ENCODE measurements around the gene NFATC4. TPM values are rescaled to one million over a fixed set of nuclear protein-coding genes. Genes with fewer than 3 reads are reported as not detected.
"Not testable (repeated sequence)": the region's sequence is repeated elsewhere in the genome, so short reads cannot be mapped to it uniquely, and the experiment has no call there.

The NFATC4 gene
- not detected for total RNA-seq

DNA sequence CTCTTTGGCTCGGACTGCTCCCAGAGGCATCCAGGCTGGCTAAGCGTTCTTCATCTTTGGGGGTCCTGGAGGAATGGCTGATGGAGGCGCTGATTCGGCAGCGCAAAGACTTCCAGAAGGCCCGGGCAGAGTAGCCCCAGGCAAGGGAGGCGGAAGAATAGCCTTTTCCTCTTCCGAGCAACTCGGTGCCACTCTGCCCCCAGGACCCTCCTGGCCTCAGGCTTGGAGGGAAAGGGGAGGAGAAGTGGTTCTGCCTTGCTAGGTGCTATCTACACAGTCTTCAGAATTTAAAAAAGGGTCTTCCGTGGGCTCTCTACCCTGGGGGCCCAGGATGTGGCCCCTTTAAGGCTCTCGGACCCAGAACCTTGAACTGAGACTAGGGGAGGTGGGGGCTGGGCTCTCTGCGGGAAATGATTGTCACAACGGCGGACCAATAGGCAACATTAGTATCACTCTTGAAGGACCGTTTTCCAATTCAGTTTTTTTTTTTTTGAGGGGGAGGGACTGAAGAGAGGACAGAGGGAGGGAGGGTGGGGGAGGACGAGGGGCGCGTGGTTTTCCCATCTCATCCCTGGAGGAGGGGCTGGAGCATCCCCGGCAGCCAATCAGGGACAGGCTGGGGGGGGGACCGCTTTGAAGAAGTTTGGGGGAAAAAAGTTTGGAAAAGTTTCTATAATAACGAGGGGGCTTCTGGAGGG lies at the start of gene NFATC4:
NFATC4 (plus strand) TSS at position 671 of the 698 bp plus-strand sequence. CDS start 157 bp downstream, outside the sequence.
- H3K9me3 Mint-ChIP-seq = no peaks in the 10 kb centered on the region
- peaks cover 55% of the 10 kb centered on the region for H3K27me3 Mint-ChIP-seq
- DNase-seq = no peak
- POLR2A ChIA-PET = no interaction called here
- H3K4me3 Mint-ChIP-seq = peak within 1 kb of the TSS; percentile 53
- ATAC-seq (ENCODE audit: low read depth) = no peak
- H3K4me1 Mint-ChIP-seq = peaks cover 23% of the 10 kb centered on the region
- peaks cover 2% of the 10 kb centered on the region for H3K36me3 Mint-ChIP-seq
- H3K27ac Mint-ChIP-seq = no peak within 1 kb of the TSS

DNA sequence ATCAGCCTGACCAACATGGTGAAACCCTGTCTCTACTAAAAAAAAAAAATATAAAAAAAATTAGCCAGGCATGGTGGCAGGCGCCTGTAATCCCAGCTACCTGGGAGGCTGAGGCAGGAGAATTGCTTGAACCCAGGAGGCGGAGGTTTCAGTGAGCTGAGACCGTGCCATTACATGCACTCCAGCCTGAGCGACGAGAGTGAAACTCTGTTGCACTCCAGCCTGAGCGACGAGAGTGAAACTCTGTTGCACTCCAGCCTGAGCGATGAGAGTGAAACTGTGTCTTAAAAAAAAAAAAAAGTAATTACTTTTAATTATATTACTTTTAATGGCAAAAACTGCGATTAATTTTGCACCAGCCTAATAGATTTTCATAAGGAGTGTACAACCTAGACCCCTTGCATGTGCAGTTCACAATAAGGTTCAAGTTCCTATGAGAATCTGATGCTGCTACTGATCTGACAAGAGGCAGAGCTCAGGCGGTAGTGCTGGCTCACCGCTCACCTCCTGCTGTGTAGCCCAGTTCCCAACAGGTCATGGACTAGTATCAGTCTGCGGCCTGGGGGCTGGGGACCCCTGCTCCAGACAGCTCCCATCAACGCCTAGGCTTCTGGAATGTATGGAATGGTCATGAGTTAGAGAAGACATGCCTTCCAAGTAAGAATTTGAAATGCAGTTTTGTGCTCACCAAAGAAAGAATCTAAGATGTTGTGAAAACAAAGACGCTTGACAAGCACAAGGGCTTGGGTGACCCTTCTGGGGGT lies 46.6 kb upstream of the NFATC4 start:
- Mint-ChIP-seq H3K4me1 (peaks cover 11% of the 10 kb centered on the region), H3K27me3 (peaks cover 13% of the 10 kb centered on the region), H3K4me3 (no peak overlapping the region), H3K9me3 (no peaks in the 10 kb centered on the region), H3K27ac (no peak overlapping the region), H3K36me3 (peaks cover 4% of the 10 kb centered on the region)
- no peak for ATAC-seq (ENCODE audit: low read depth)
- no peak for DNase-seq
- POLR2A ChIA-PET = interaction anchor here (1.6 kb wide), 1 partner anchor 75 kb away, joined by 4 read pairs; no protein-coding TSS in a partner anchor

DNA sequence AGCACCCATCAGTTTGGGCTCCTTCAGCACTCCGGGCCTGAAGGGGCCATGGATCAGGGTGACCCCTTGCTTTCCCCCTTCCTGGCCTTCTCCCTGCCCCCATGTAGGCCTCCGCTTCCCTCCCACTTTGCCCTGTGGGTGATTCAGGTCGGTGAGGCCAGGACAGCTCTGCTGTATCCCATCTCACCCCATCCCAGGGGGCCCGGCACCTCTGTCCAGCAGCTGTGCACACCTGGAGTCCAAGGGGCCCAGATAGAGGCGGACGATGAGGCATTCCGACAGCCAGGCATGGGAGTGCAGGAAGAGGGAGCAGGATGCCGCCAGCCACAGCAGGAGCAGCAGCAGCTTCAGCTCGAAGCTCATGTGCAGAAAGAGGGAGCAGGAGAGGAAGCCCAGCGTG lies 45.3 kb upstream of the NFATC4 start:
- Mint-ChIP-seq H3K27ac (no peak overlapping the region), H3K4me1 (peaks cover 14% of the 10 kb centered on the region), H3K4me3 (no peak overlapping the region), H3K27me3 (peaks cover 13% of the 10 kb centered on the region), H3K9me3 (no peaks in the 10 kb centered on the region), H3K36me3 (no peaks in the 10 kb centered on the region)
- ATAC-seq (ENCODE audit: low read depth) (no peak), DNase-seq (no peak)
- POLR2A ChIA-PET = interaction anchor here (0.6 to 1.6 kb wide), 2 partner anchors 76 to 151 kb away, joined by 4 read pairs; no protein-coding TSS in a partner anchor

DNA sequence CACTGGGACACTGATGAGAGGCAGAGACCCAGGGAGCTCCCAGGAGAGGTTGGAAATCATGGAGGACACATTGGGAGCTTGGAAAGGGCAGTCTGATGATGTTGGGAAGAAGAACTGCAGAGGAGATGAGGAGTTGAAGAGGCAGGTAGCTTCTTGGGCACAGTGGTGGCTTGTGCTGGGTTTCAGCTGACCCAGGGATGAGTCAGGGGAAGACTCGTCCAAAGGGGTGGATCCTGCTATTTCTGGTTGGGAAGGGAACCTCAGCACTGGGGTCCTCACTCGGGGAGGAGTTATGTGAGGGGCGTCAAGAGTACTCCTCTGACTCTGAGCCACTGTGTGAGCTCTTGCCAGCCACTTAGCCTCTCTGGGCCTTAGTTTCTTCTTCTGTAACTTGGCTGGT lies 44.6 kb upstream of the NFATC4 start:
- H3K36me3 Mint-ChIP-seq = no peaks in the 10 kb centered on the region
- no peak for ATAC-seq (ENCODE audit: low read depth)
- H3K27me3 Mint-ChIP-seq = peaks cover 13% of the 10 kb centered on the region
- DNase-seq = no peak
- POLR2A ChIA-PET = interaction anchor here (1.6 kb wide), 1 partner anchor 77 kb away, joined by 4 read pairs; no protein-coding TSS in a partner anchor
- peaks cover 14% of the 10 kb centered on the region for H3K4me1 Mint-ChIP-seq
- no peak overlapping the region for H3K4me3 Mint-ChIP-seq
- H3K9me3 Mint-ChIP-seq = no peaks in the 10 kb centered on the region
- peak overlapping the region; percentile 22 for H3K27ac Mint-ChIP-seq

DNA sequence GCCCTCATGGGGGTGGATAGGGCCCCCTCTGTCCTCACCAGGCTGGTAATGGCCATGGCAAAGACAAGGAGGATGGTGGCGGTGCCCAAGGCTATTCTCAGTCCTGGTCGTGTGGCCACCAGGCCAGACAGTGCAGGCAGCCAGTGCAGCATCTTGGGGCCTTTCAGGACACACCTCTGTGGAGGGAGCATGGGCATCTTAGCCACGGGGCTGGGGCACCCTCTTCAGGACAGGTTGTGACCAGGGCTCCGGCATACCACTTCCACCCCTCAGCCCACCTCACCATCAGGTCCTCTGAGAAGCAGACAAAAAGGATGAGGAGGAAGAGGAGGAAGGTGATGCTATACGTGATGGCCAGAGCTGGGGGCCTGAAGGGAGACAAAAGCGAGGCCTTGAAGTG lies 44.0 kb upstream of the NFATC4 start:
- ATAC-seq (ENCODE audit: low read depth) (no peak), DNase-seq (no peak)
- H3K36me3 Mint-ChIP-seq = no peaks in the 10 kb centered on the region
- no peak overlapping the region for H3K27ac Mint-ChIP-seq
- no peaks in the 10 kb centered on the region for H3K9me3 Mint-ChIP-seq
- no peak overlapping the region for H3K4me3 Mint-ChIP-seq
- peaks cover 13% of the 10 kb centered on the region for H3K27me3 Mint-ChIP-seq
- peaks cover 19% of the 10 kb centered on the region for H3K4me1 Mint-ChIP-seq
- POLR2A ChIA-PET = no interaction called here

DNA sequence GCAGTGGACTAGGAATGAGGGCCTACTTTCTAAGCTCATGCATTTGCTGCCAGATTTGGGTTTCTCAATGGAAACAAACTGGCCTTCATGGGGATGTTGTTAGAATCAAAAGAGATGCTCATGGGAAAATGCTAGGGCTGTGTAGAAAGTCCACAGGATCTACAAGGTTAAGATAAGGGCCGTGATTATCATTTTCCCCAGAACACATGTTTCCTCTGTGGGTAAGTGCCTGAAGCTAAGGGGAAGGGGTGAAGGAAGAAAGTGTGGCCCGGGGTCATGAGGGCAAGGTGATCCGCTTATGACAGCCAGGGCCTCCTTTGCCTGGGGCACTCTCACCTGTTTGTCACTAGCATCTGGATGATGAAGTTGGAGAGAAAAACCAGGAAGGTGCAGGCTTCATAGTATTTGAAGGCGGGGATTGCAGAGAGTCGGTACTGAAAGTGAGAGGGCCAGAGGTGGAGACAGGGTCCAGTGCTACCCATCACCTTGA lies 42.9 kb upstream of the NFATC4 start:
- ATAC-seq (ENCODE audit: low read depth) (no peak), DNase-seq (no peak)
- H3K36me3 Mint-ChIP-seq = no peaks in the 10 kb centered on the region
- H3K9me3 Mint-ChIP-seq = no peaks in the 10 kb centered on the region
- H3K27me3 Mint-ChIP-seq = peaks cover 6% of the 10 kb centered on the region
- H3K27ac Mint-ChIP-seq = no peak overlapping the region
- H3K4me3 Mint-ChIP-seq = no peak overlapping the region
- peaks cover 29% of the 10 kb centered on the region for H3K4me1 Mint-ChIP-seq
- POLR2A ChIA-PET = interaction anchor here (1.2 to 1.4 kb wide), 3 partner anchors 83 to 112 kb away, joined by 3 read pairs; partner anchors contain the start of genes CBLN3 and KHNYN

DNA sequence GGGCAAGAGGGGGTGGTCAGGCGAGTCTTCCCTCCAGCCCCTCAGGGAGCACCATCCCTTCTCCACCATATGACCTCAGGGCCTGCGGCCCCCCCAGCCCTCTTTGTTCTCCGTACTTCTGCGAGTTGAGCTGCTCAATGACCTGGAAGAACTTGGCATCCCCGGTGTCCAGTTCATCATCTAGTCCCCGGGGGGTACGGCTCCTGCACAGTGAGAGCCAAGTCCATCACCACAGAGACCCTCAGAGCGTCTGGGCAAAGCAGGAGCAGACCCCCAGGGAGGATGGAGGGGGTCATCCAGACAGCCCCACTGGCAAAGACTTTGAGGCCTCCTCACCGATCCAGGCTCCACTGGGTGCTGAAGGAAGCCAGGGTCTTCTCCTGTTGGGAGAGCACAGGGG lies 42.0 kb upstream of the NFATC4 start:
- POLR2A ChIA-PET = interaction anchor here (1.3 to 1.4 kb wide), 2 partner anchors 84 to 104 kb away, joined by 3 read pairs; partner anchors contain the start of genes CBLN3 and KHNYN
- ATAC-seq (ENCODE audit: low read depth) = no peak
- Mint-ChIP-seq H3K36me3 (no peaks in the 10 kb centered on the region), H3K27me3 (peaks cover 5% of the 10 kb centered on the region), H3K4me3 (no peak overlapping the region), H3K27ac (no peak overlapping the region), H3K4me1 (peaks cover 32% of the 10 kb centered on the region), H3K9me3 (no peaks in the 10 kb centered on the region)
- no peak for DNase-seq

DNA sequence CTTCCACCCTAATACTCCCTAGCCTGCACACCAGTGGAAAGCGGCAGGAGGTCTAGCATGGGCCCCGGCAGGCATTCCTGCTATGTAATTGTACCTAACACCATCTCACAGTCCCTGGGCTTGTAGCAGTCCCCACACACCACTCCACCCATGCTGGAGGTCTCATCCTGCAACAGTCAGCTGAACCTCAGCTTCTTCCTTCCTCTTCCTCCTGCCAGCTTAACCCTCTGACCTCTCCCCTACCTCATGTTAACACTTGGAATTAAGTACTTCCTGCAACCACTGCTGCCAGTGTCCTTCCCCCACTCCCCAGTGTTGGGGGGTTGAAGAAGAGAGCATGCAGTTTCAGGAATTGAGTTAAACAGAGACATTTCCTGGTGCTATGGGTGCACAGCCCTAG lies 40.7 kb upstream of the NFATC4 start:
- Mint-ChIP-seq H3K27me3 (peaks cover 9% of the 10 kb centered on the region), H3K4me3 (peak overlapping the region; percentile 65), H3K4me1 (peaks cover 41% of the 10 kb centered on the region), H3K9me3 (no peaks in the 10 kb centered on the region), H3K36me3 (no peaks in the 10 kb centered on the region), H3K27ac (peak overlapping the region; percentile 86)
- DNase-seq (peak; percentile 32), ATAC-seq (ENCODE audit: low read depth) (no peak)
- POLR2A ChIA-PET = interaction anchor here (0.6 to 1.5 kb wide), 5 partner anchors 12 to 685 kb away, joined by 3 to 10 read pairs (median 5); partner anchors contain the start of genes KHNYN, RIPK3 and TINF2

DNA sequence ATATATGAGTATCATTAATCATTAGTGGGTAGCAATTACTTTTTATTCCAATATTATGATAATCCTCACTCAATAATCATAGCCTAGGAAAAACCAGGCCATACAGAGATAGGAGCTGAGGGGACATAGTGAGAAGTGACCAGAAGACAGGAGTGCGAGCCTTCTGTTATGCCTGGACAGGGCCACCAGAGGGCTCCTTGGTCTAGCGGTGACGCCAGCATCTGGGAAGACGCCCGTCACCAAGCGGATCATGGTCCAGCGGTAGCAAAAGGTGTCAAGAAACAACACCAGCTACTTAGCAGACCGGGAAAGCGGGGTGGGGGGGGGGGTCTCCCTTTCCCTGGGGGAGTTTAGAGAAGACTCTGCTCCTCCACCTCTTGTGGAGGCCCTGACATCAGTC lies 40.1 kb upstream of the NFATC4 start:
- ATAC-seq (ENCODE audit: low read depth) = not testable (repeated sequence)
- POLR2A ChIA-PET = interaction anchor here (1.0 to 1.5 kb wide), 2 partner anchors 85 to 102 kb away, joined by 5 to 10 read pairs; partner anchors contain the start of genes KHNYN and TINF2
- peaks cover 44% of the 10 kb centered on the region for H3K4me1 Mint-ChIP-seq

DNA sequence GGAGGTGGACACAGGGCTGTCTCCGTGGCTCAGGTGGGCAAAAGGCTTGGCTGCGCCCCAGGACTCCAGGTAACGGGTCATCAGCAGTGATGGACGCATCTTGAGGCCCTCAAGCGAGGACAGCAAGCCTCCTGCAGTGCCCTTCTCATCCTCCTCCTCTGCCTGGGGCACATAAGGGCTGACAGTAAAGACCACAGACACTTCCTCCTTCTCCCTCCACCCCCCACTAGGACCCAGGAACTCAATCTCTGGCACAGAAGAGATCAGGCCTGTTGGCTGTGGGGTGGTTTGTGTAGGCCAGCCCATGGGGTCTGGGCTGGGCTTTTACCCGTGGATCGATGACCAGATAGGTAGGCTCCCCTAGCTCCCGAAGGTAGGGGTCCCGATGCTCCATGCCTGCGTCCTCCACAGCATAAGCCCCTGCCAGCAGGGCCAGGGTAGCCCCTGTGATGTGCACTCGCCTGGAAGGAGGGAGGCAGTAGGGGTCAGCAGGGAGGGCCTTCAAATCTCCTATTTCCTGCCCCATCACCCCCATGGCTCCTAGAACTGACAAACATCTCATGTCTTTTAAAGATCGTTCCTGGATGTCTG lies 38.8 kb upstream of the NFATC4 start:
- peaks cover 49% of the 10 kb centered on the region for H3K4me1 Mint-ChIP-seq
- H3K27ac Mint-ChIP-seq = peak overlapping the region; percentile 50
- peaks cover 22% of the 10 kb centered on the region for H3K27me3 Mint-ChIP-seq
- POLR2A ChIA-PET = interaction anchor here (0.8 to 6.8 kb wide), 5 partner anchors 16 to 140 kb away, joined by 3 to 135 read pairs (median 4); partner anchors contain the start of genes CBLN3, IPO4, KHNYN and LTB4R
- no peaks in the 10 kb centered on the region for H3K9me3 Mint-ChIP-seq
- ATAC-seq (ENCODE audit: low read depth) = peak; percentile 19
- no peaks in the 10 kb centered on the region for H3K36me3 Mint-ChIP-seq
- H3K4me3 Mint-ChIP-seq = no peak overlapping the region
- DNase-seq = peak; percentile 40

More for the DNA sequence above, 40.1 kb upstream of the NFATC4 start:
- H3K36me3 Mint-ChIP-seq, H3K9me3 Mint-ChIP-seq, H3K4me3 Mint-ChIP-seq, H3K27ac Mint-ChIP-seq: not testable (repeated sequence)
- DNase-seq = peak; percentile 39
- H3K27me3 Mint-ChIP-seq = peaks cover 11% of the 10 kb centered on the region

DNA sequence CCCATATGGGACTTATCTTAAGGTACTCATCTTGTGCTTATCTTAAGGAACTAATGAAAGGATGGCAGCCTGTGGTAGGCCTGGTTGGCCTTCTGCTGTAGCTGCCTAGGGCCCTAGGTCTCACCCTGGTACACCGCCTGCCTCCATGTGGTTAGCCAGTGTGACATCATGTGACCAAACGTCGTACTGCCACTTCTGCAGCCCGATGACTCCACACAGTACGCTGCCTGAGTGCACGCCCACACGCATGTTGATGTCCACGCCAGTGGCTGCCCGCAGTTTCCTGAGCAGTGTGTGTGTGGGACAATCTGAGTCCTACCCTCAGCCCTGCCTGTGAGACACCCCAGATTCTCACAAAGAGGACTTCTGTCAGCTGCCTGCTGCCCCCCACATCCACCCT lies 38.2 kb upstream of the NFATC4 start:
- ATAC-seq (ENCODE audit: low read depth) = peak; percentile 9
- POLR2A ChIA-PET = interaction anchor here (1.4 to 6.8 kb wide), 3 partner anchors 17 to 100 kb away, joined by 4 to 135 read pairs (median 7); partner anchors contain the start of genes CBLN3, KHNYN, LTB4R and LTB4R2
- H3K4me1 Mint-ChIP-seq = peaks cover 52% of the 10 kb centered on the region
- peaks cover 24% of the 10 kb centered on the region for H3K27me3 Mint-ChIP-seq
- peak overlapping the region; percentile 50 for H3K27ac Mint-ChIP-seq
- no peaks in the 10 kb centered on the region for H3K36me3 Mint-ChIP-seq
- H3K9me3 Mint-ChIP-seq = no peaks in the 10 kb centered on the region
- no peak overlapping the region for H3K4me3 Mint-ChIP-seq
- peak; percentile 57 for DNase-seq

DNA sequence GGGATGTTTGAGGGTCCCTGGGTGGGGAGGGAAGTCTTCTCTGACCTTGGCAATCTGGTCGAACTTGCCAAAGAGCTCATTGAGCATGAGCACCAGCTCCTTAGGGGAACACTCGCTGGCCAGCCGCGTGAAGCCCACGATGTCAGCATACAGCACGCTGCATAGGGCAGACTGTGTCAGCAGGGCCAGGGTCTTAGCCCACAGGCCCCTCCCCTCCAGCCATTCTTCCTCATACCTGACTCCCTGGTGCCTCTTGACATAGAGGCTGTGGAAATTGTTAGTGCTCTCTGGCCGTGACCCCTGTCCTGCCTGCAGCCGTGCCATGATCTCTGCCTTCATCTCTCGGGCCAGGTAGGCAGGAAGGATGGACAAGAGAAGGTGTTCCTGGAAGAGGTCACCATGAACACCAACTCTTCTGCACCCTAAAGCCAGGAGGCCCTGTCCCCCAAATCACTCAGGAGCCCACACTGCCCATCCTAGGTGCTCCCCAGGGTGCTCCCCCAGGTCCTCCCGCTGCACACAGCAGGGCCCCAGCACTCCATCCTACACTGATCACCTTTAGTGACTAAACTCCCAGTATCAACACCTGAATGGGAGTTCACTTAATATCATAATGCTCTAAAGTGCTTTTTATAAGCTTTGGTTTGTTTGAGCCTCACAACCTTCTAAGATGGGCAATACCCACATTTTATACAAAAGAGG lies 36.9 kb upstream of the NFATC4 start:
- Mint-ChIP-seq H3K4me1 (peaks cover 53% of the 10 kb centered on the region), H3K9me3 (no peaks in the 10 kb centered on the region), H3K36me3 (peaks cover 5% of the 10 kb centered on the region), H3K27ac (no peak overlapping the region), H3K27me3 (peaks cover 32% of the 10 kb centered on the region), H3K4me3 (no peak overlapping the region)
- ATAC-seq (ENCODE audit: low read depth) (no peak), DNase-seq (peak; percentile 31)
- POLR2A ChIA-PET = interaction anchor here (1.4 to 6.8 kb wide), 4 partner anchors 17 to 217 kb away, joined by 5 to 135 read pairs (median 13); partner anchors contain the start of genes CBLN3, DCAF11, KHNYN and LTB4R

Data from activated naive CD8-positive, alpha-beta T cell treated with anti-CD3 and anti-CD28 coated beads, Interleukin-2, amount 10 ng/mL, durations not matched to agents 7 days and 5 days (primary cell).